ENCODE data around the gene XXYLT1.

Gene XXYLT1

DNA sequence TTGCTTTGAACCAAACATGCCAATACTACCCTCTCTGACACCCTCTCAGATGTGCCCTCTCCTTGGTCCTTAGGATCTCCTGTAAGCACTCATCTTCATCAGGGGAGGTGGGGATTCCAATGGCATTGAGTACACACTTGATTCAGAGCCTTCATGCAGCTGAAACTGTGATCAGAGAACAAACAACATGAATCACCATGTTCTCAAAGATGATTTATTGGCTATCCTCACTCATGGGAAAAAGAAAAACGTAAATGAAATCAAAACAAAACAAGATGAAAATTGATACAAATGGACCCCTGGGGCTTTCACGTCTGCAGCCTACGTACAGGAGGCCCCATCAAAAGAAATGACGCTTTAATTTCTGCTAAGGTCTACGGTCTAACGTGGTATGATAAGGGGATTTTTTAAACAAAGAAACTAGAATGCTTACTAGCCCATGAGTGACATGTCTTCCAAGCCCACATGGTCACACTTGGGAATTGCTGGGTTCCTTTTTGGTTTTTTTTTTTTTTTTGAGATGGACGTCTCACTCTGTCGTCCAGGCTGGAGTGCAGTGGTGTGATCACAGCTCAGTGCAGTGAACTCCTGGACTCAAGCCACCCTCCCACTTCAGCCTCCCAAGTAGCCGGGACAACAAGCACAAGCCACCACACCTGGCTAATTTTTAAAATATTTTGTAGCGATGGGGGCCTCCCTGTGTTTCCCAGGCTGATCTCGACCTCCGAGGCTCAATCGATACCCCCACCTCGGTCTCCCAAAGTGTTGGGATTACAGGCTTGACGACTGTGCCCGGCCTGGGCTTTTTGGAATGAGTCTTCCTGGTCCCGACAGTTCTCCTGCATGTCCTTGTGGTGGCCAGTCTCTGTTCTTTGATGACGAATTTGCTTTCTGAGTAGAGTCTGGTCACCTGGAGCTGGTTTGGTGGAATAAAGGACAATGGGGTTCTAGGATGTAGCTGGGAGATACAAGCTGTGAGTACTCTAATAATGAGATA is 202.6 kb downstream of the XXYLT1 start:
- POLR2A ChIA-PET: no interaction called here
- CTCF ChIA-PET: interaction anchor here (0.8 kb wide), 1 partner anchor 120 kb away, joined by 3 read pairs; no protein-coding TSS in a partner anchor
- TF ChIP-seq, protein P1, sequence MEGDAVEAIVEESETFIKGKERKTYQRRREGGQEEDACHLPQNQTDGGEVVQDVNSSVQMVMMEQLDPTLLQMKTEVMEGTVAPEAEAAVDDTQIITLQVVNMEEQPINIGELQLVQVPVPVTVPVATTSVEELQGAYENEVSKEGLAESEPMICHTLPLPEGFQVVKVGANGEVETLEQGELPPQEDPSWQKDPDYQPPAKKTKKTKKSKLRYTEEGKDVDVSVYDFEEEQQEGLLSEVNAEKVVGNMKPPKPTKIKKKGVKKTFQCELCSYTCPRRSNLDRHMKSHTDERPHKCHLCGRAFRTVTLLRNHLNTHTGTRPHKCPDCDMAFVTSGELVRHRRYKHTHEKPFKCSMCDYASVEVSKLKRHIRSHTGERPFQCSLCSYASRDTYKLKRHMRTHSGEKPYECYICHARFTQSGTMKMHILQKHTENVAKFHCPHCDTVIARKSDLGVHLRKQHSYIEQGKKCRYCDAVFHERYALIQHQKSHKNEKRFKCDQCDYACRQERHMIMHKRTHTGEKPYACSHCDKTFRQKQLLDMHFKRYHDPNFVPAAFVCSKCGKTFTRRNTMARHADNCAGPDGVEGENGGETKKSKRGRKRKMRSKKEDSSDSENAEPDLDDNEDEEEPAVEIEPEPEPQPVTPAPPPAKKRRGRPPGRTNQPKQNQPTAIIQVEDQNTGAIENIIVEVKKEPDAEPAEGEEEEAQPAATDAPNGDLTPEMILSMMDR (IDR thresholded peaks at IDR 0.05; ENCODE audit: insufficient read depth, low read length, missing control alignments): no peak
- H3K4me3 ChIP-seq (ENCODE audit: low read depth, low read length): no peak overlapping the region
- no peak for DNase-seq (ENCODE audit: low read depth, low spot score)

DNA sequence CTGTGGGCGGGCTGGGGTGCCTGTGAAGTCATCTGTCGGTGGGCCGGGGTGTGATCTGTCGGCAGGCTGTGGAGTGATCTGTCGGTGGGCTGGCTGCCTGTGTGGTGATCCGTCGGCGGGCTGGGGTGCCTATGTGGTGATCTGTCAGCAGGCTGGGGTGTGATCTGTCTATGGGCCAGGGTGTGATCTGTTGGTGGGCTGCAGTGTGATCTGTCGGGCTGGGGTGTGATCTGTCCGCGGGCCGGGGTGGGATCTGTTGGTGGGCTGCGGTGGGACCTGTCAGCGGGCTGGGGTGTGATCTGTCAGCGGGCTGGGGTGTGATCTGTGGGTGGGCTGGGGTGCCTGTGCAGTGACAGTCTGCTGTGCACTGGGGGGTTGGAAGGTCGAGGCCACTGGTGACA is 204.5 kb downstream of the XXYLT1 start:
- POLR2A ChIA-PET: no interaction called here
- TF ChIP-seq, protein P1 (IDR thresholded peaks at IDR 0.05; ENCODE audit: insufficient read depth, low read length, missing control alignments): no peak
- DNase-seq (ENCODE audit: low read depth, low spot score): no peak

DNA sequence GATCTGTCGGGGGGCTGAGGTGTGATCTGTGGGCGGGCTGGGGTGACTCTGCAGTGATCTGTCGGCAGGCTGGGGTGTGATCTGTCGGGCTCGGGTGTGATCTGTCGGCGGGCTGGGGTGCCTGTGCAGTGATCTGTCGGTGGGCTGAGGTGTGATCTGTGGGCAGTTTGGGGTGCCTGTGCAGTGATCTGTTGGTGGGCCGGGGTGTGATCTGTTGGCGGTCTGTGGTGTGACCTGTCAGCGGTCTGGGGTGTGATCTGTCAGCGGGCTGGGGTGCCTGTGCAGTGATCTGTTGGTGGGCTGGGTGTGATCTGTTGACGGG is 205.1 kb downstream of the XXYLT1 start:
- H3K4me3 ChIP-seq (ENCODE audit: low read depth, low read length): no peak overlapping the region
- DNase-seq (ENCODE audit: low read depth, low spot score): no peak
- ChIA-PET POLR2A (no interaction called here), CTCF (no interaction called here)
- TF ChIP-seq, protein P1 (IDR thresholded peaks at IDR 0.05; ENCODE audit: insufficient read depth, low read length, missing control alignments): no peak

More for the DNA sequence above, 204.5 kb downstream of the XXYLT1 start:
- H3K4me3 ChIP-seq (ENCODE audit: low read depth, low read length): no peak overlapping the region
- CTCF ChIA-PET: no interaction called here

DNA sequence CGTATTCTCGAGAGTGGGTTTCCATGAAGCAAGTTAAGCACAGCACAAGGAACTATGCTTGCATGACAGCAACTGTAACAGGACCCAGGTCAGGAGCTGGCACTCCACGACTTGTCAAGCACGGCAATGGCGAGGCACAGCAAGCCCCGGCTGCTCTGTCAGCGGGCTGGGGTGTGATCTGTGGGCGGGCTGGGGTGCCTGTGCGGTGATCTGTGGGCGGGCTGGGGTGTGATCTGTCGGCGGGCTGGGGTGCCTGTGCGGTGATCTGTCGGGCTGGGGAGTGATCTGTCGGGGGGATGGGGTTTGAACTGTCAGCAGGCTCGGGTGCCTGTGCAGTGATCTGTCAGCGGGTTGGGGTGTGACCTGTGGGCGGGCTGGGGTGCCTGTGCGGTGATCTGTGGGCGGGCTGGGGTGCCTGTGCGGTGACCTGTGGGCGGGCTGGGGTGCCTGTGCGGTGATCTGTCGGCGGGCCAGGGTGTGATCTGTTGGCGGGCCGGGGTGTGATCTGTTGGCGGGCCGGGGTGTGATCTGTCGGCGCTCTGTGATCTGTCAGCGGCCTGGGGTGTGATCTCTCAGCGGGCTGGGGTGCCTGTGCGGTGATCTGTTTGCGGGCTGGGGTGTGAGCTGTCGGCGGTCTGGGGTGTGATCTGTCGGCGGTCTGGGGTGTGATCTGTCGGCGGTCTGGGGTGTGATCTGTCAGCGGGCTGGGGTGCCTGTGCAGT is 205.7 kb downstream of the XXYLT1 start:
- TF ChIP-seq, protein P1 (IDR thresholded peaks at IDR 0.05; ENCODE audit: insufficient read depth, low read length, missing control alignments): no peak
- CTCF ChIA-PET: no interaction called here
- H3K4me3 ChIP-seq (ENCODE audit: low read depth, low read length): no peak overlapping the region
- DNase-seq (ENCODE audit: low read depth, low spot score): no peak
- POLR2A ChIA-PET: no interaction called here

DNA sequence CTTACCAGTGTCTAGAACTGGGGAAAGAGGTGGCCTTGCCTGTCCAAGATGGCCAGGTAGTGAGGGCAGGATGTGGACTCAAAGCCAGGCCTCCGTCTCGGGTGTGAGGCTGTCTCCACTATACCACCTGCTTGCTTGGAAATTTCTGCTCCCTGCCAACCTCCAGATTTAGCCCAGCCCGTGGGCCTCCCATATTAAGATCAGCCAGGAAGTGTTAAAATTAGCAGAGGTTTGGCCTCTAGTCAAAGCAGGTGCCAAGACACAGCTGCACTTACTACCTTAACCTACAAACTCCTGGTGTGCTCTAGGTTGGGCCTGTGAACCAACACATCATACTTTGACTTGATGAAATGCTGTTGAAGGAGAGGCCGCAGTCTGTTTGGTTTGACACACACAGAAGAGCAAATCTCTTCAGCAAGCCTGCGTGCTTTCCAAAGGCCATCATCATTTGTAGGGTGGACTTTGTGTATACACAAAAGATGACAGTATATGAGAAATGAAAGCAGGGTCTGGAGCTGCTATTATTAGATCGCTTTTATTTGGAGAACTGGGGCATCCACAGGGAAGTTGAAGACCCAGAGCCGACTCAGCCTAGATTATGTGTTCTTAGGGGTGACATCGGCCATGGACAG is 206.5 kb downstream of the XXYLT1 start:
- ChIA-PET CTCF (interaction anchor here (1.2 kb wide), 1 partner anchor 43 kb away, joined by 3 read pairs; no protein-coding TSS in a partner anchor), POLR2A (no interaction called here)
- DNase-seq (ENCODE audit: low read depth, low spot score): no peak
- H3K4me3 ChIP-seq (ENCODE audit: low read depth, low read length): no peak overlapping the region
- TF ChIP-seq, protein P1 (IDR thresholded peaks at IDR 0.05; ENCODE audit: insufficient read depth, low read length, missing control alignments): no peak

All from AG04449 (cell line).